Tibial nerve (tissue), 3 donors: ENCODE data around the gene NET1.

Experiments used
- CTCF ChIP-seq, 5 experiments: fragments of 200-600 bp in 3 of 5; fragments of 450-650 bp in 2 of 5; sonication (generic) in 3 of 5; IDR thresholded peaks; one replicate each; pipeline ENCODE4 v1.5.1; 2016 to 2019; ENCODE audit warnings: antibody characterized with exemption in 5 of 5, mild to moderate bottlenecking in 3 of 5, moderate library complexity in 2 of 5
- POLR2A ChIP-seq, 2 donors: fragments of 450-650 bp; IDR thresholded peaks; one replicate each; pipeline ENCODE4 v1.6.1; 2017; ENCODE audit warnings: antibody characterized with exemption in 2 of 2, mild to moderate bottlenecking in 2 of 2, moderate library complexity in 2 of 2

- peak in 3 of 5 experiments; percentile 12 to 23 (median 18) for TF ChIP-seq CTCF (IDR thresholded peaks at IDR 0.05)
- TF ChIP-seq POLR2A (IDR thresholded peaks at IDR 0.05): no peak
Measured at GRCh38 chr10:5449823-5450222, 37.5 kb downstream of the NET1 start.
